Measurements from ENCODE around the gene OR10J1.

- TF ChIP-seq EZH2 (IDR thresholded peaks at IDR 0.05; ENCODE audit: insufficient read depth, poor library complexity, severe bottlenecking), result no peak
- no peak for TF ChIP-seq EZH2phosphoT487 (IDR thresholded peaks at IDR 0.05; ENCODE audit: insufficient read depth, low read depth)
Measured at GRCh38 chr1:159436469-159436868, 3.1 kb upstream of the OR10J1 start.
